ENCODE data around the gene E2F2.

- TF ChIP-seq POLR2AphosphoS5 (IDR thresholded peaks at IDR 0.05; ENCODE audit: low read depth), result no peak
- TF ChIP-seq CTCF (conservative IDR thresholded peaks at IDR 0.05; ENCODE audit: low read depth in 2 of 2), result no peak
- no peak for TF ChIP-seq EZH2phosphoT487 (IDR thresholded peaks at IDR 0.05; ENCODE audit: unreplicated experiment)
- no peak for TF ChIP-seq ZNF114 (CRISPR knock-in tag; IDR thresholded peaks at IDR 0.05)
- TF ChIP-seq REST (IDR thresholded peaks at IDR 0.05; ENCODE audit: unreplicated experiment), result no peak
- TF ChIP-seq NANOG (IDR thresholded peaks at IDR 0.05; ENCODE audit: borderline replicate concordance), result no peak
- TF ChIP-seq JUNB (IDR thresholded peaks at IDR 0.05; ENCODE audit: unreplicated experiment), result no peak
- no peak for TF ChIP-seq EZH2 (IDR thresholded peaks at IDR 0.05; ENCODE audit: low read depth, unreplicated experiment)
- TF ChIP-seq ZNF331 (CRISPR knock-in tag; IDR thresholded peaks at IDR 0.05; ENCODE audit: low read depth), result no peak
Observed at GRCh38 chr1:23479666-23479941, 51.4 kb downstream of the E2F2 start.

Measured in GM23338 (cell line).